HG02852 (cell line): ENCODE measurements around the gene PPP2R1B.

Source experiments
- ATAC-seq: cut with Tn5 transposase; IDR thresholded peaks from one replicate; pipeline ENCODE4 v1.9.1; 2021; ENCODE audit warnings: mild to moderate bottlenecking, moderate library complexity; ENCODE audit not compliant: unreplicated experiment

The PPP2R1B gene

DNA sequence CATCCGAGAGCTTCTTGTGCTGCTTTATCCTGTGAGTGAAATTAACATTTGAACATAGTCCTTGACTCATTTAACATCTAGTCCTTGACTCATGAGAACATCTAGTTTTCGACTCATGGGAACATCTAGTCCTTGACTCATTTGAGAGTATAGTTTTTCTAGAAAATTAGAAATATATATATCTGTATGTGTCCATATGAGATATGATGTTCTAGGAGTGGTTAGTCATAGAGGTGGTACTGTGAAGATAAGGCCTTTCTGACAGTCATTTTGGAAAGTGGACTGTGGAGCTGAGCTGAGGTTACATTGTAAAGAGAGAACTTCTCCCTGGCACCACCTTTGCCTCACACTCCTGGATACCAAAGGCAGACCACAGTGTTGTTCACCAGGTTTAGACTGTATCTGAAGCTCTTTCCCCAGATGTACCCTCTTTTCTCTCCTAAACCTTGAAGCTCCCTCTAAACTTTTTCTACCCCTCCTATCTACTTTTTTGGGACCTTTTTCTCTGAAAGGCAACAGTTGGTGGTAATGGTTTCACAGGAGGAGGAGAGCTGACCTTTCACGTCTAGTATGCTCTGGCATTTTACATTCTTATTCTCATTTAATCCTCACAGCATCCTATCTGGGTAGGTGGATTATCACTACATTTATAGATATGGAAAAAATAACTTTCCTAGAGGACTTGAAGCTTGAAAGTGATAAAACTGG is 67.2 kb downstream of the PPP2R1B start:
- no peak for ATAC-seq

GRCh38 chr11:111697933-111698371 is 68.2 kb downstream of the PPP2R1B start:
- ATAC-seq: peak; percentile 77

GRCh38 chr11:111696556-111696955 is 69.6 kb downstream of the PPP2R1B start:
- ATAC-seq: no peak

GRCh38 chr11:111694851-111695250 is 71.3 kb downstream of the PPP2R1B start:
- ATAC-seq: no peak

DNA sequence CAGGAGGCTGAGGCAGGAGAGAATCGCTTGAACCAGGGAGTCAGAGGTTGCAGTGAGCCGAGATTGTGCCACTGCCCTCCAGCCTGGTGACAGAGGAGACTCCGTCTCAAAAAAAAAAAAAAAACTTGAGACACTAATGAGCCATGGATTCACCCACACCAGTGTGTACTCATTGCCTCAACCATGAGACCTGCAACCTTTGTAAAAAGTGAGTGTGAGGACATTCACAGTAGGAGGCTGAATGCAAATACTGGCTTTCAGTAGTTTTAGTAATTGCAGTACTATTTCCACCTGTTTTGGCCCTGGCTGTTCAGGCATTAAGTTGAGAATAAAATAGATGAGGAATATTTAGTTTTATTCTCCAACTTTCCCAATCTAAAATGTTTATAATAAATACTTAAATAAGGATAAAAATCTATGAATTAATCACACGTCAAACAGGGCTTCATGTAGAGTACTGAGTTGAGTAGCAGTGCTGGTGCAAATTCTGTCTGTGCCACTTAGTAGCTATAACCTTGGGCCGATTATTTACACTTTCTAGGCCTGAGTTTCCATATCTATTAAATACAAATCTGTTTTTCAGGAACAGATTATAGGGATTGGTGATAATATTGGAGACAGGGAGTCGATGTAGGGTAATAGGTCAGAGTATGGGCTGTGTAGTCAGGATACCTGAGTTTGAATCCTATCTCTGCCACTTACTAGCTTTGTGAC is 72.8 kb downstream of the PPP2R1B start:
- ATAC-seq: no peak

DNA sequence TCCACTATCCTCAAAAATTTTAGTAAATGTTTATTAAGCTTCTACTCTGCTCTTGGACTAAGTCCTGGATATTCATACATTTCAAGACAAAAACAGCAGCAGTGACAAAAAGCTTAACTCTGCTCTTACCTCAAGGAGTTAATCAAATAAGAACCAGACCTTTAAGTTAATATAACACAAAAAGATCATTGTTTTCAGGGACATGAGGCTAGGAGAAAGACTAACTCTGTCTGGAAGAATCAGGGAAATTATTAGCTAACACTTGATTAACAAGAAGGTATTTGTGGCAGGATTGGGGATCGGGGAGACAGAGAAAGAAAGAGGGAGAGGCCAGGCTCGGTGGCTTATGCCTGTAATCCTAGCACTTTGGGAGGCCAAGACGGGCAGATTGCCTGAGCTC is 74.4 kb downstream of the PPP2R1B start:
- ATAC-seq: no peak

DNA sequence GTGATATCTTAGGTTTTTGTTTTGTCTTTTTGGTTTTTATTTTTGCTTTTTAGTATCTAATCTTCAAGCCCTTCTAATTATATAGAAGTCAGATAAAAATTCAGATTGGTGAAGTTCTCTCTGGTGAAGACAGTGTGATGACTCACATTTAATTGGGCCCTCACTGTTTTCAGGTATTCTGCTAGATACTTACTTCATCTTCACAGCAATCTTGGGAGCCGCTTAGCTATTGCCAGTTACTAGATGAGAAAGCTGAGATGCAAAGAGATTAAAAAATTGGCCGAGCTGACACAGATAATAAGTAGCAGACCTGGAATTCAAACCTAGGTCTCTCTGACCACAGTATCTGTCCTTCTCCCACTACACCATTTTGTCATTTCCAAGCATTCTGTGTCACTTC is 75.0 kb downstream of the PPP2R1B start:
- no peak for ATAC-seq

DNA sequence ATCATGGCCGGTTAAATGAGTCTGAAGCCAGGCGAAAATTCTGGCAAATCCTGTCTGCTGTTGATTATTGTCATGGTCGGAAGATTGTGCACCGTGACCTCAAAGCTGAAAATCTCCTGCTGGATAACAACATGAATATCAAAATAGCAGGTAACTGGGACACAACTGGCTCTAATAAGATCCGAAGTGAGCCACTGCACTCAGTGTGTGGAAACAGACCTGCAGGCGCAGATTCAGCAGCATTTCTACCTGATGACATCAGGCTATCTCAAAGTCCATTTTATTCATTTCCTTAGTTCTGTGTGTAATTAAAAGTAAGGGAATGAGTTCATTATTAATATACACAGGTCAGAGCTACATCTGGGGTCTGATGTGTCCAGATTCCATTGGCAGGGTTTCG is 78.2 kb downstream of the PPP2R1B start:
- no peak for ATAC-seq

- ATAC-seq: no peak
Observed at GRCh38 chr11:111684251-111684650, 81.9 kb downstream of the PPP2R1B start.

DNA sequence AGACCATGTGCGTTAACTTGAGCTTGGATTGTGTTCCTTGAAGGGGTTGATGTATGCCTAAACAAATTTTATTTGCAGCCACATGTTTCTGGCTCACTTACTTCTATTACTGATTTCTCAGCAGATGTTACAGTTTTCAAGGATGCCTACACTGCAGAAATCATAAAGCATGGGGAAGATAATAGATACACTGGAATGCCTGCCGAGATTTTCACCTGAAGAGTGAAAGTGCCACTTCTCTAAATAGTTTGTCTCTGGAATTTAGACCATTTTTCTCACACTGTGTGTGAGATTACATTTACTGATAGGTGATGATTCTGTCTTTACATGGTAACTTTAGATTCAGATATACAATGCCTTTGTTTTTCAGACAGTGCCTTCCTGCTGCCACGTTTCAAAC is 82.4 kb downstream of the PPP2R1B start:
- ATAC-seq: no peak

DNA sequence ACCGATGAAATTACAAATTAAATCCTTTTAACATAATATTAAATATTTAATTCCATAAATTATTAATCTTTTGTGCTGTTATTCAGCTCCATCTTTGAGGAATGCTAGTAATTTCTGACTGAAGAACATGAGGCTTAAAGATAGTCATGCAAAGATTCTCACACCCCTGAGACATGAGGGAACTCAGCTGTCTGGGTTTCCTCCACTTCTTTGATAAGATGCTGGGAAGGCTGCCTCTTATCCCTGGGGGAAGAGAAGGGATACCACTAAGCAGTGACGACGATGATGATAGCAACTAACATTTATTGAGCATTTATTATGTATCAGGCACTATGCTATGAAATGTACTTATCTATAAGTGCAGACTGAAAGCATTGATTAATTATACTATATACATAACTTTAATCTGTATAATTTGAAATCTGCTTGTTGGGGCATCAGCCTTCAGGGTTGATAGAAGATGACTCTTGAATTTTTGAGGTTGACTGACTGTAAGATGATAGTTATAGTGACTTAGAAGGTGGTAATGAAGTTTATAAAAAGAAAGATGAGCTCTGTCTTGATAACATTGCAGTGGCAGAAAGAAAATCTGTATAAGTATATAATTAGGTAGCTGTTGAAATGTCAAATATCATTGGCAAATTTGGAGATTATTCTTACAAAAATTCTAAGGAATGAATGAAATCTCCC is 85.6 kb downstream of the PPP2R1B start:
- no peak for ATAC-seq
